GM19328 (cell line): ENCODE results near the gene DCX.
"Not testable (repeated sequence)": the region's sequence is repeated elsewhere in the genome, so short reads cannot be mapped to it uniquely, and the experiment has no call there.

Experiments
- ATAC-seq: cut with Tn5 transposase; IDR thresholded peaks from one replicate; pipeline ENCODE4 v1.9.1; 2021; ENCODE audit warnings: mild to moderate bottlenecking, moderate library complexity; ENCODE audit not compliant: unreplicated experiment

Gene DCX

DNA sequence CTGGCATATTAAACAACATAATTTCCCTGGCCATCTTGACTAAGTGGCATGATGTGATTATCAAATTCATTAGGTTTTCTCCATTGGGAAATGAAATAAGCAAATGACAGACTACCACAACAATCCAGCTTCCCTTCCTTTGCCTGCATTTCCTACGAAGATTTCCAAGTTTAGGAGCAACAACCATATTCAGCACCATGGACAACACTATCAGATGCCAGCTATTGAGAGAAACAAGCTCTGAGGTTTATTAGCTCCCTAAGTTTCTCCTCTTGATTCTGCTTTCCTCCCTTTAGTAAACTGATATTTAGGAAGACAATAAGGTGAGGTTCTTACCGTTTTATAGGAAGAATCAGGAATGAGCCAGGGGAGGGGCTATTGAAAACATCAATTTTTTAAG, 36.2 kb downstream of the DCX start:
- ATAC-seq: no peak

- no peak for ATAC-seq
These were observed 39.9 kb downstream of the DCX start for GRCh38 chrX:111372086-111372485.

DNA sequence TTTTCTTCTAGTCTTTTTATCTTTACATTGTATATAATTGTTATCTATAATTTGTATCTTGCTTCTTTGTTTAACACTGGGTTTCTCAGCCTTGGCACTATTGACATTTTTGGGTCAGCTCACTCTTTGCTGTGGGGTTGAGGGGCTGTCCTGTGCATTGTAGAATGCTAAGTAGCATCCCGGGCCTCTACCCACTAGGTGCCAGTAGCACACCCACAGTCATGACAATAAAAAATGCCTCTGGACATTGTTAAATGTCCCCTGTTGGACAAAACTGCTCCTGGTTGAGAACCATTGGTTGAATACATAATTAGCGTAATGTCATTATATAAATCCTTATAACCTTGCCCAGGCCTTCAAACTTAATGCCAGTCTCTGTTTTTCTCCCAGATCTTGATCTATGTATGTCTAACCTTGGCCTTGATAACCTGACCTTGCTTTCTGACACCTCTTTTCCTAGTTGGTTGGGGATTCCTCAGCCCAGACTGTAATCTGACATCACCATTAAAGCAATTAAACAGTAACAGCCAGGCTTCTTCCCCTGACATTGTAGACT, 46.1 kb downstream of the DCX start:
- ATAC-seq: no peak

DNA sequence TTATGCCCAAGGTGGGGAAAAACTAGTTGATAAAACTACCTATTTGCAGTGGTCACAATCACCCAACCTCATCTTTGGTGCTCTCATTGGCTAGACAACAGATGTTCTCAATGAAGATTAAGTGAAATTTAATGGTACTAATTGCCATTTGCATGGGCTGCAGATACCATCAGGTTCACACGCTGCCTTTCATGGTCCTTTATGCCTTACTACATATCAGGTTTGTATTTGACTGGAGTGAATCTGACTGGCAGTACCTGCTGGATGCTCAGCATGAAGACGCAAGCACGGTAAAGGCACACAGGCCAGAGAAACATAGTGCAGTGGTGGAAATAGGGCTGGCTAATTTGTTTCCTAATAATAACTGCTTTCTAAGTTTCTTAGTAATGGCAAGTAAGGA, 48.3 kb downstream of the DCX start:
- no peak for ATAC-seq

- ATAC-seq: no peak
These were observed 50.2 kb downstream of the DCX start for GRCh38 chrX:111361751-111362150.

DNA sequence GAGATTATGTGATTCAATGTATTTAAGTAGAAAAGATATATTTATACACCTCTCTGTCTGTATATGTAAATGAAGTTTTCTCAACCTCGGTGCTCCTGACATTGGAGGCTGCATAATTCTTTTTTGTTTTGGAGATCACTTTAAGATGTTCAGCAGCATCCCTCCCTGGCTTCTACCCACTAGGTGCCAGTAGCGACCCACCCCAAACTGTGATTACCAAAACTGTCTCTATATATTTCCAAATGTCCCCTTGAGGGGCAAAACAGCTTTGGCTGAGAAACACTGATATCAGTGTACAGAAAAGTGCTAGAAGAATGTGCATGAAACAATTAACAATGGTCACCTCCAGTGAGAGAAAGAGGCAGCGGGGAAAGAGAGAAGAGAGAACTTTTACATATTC, 51.2 kb downstream of the DCX start:
- no peak for ATAC-seq

DNA sequence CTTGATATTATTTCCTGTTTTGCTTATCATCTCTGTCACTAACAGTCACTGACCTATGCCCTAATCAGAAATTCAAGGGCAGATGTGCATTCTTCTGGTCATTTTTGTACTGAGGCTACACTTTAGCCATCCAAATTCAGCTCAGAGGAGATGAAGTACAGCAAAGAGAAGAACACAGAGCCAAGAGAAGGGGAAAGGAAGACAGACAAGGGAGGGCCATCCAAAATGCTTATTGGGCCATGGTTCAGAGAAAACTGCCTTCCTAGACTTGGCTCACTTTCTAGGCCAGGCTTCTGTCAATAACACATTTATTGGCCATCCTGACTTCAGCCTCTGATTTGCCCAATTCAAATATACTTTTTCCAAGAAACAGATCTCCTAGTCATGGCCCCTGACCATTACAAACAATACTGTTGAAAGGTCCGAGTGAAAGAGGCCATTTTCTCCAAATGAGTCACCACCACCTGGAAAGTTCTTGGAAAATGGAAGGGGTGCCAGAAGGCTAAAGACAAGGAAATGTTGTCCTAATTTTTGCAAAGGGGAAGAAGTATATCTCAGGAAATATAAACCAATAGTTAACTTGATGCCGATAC, 56.4 kb downstream of the DCX start:
- no peak for ATAC-seq

DNA sequence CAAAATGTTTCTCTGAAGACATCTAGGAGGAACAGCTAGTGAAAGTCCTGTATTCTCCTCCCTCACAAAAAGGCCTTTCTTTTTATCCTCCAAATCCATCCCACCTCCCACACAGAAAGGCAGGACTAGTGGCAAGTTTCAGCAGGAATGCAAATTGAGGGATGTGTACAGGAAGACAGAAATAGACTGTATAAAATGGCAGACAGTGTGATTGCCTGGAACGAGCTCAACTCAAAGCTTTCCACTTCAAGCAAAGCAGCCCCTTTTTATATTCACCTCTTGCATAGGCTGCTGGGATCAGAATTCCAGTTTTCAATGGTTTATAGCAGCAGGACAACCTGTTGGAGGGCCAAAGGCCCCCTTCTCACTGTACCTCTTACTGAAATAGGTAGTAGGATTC, 57.5 kb downstream of the DCX start:
- no peak for ATAC-seq

DNA sequence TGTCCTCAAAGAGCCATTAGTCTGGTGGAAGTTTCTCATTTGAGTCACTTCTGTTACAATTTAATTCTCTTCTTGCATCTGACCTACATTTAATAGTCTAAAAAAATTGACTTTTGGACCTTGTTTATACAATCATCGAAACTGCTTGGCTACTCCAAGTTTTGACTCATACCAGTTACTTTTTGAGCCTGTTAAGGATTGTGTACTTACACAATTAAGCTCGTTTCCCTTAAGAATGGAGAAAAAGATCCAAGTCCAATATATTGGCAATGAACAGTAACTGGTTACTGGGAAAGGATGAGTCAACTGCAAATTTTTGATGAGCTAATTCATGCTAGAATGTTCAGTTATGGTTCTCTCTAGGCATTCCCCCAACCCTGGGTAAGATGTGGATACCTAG, 58.2 kb downstream of the DCX start:
- no peak for ATAC-seq

GRCh38 chrX:111352424-111352823, 59.6 kb downstream of the DCX start:
- no peak for ATAC-seq

GRCh38 chrX:111349934-111350333, 62.1 kb downstream of the DCX start:
- ATAC-seq: no peak

DNA sequence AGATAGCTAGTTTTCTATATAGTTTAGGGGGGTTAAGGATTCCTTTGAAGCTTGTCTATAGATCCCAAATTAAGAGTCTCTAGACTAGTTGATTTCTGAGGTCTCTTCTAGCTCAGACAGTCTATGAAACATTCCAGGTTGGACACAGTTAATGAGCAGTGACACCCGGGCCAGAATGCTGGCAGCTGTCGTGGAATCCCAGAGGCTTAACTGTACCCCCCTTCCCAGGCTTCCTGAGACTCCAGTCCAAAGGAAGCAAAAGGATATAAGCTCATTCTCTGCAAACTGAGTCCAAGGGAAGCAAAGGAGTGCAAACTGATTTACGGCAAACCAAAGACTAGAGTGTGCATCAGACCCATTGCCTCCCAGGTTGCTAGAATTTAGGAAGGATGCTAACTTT, 62.9 kb downstream of the DCX start:
- ATAC-seq: no peak

DNA sequence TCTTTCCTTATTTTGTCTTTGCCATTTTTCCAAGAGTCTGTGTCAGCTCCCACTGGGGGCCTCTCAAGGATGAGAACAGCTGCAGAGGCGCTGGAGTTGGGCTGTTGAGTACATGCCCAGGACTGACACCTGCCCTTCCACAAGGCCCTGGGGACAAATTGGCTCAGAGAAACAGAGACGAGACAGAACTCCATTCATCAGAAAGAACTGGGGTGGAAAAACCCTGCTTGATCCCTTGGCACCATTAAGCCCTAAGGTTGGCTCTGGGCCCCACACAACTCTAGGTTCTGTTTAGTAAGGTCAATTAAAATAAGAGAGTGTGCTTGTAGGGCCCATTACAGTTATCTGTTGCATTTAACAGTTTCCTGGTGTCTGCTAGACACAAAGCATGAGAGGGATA, 63.6 kb downstream of the DCX start:
- no peak for ATAC-seq

GRCh38 chrX:111346150-111346549, 65.8 kb downstream of the DCX start:
- ATAC-seq: not testable (repeated sequence)

DNA sequence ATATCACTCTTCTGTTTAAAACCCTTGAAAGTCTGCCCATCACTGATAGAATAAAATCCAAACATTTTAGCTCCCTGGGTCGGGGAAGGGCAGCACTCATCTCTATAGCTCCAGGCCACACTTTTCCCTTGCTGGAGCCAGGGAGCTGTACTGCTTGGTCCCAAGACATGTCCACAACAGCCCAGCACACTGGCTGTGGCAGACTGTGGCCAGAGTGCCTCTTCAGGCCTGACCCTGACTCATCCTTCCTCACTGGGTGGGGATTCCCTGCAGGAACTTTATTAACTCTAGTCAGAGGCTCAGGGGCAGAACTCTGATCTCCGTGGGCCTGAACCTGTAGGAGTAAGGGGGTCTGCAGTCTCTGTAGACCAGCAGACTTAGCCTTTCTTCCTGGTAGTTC, 71.9 kb downstream of the DCX start:
- ATAC-seq: no peak

DNA sequence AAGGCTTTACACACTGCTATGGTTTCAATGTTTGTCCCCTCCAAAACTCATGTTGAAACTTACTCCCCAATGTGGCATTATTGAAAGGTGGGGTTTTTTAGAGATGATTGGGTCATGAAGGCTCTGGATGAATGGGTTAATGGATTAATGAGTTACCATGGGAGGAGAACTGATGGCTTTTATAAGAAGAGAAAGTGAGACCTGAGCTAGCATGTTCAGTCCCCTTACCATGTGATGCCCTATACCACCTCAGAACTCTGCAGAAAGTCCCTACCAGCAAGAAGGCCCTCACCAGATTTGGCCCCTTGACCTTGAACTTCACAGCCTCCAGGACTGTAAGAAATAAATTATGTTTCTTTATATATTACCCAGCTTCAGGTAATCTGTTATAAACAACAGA, 72.8 kb downstream of the DCX start:
- ATAC-seq: no peak

DNA sequence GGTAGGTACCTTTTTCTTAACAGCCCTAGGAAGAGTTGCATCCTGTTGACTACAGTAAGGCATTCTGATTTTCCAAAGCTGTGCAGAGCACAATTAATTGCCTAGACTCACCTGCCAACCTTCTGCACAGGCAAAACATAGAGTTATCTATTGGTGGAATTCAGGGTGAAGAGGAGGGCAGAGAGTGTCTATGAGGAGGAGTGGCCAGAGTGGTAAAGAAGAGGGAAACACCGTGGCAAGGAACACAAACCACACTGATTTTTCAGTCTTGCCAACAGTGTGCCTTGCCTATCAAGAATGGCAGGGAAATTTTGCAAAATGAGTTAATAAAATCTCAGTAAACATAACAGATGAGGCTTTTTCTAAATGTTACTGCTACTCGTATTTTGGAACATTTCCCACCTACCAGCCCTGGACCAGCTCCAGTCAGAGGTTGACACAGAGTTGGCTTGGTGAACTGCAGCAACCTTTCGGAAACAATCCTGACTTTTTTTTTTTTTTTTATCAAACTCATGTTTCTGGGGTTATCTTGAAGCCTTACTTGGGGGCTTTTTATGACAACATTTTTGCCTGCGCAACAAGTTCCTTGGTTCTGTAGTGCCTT, 73.8 kb downstream of the DCX start:
- ATAC-seq: no peak

DNA sequence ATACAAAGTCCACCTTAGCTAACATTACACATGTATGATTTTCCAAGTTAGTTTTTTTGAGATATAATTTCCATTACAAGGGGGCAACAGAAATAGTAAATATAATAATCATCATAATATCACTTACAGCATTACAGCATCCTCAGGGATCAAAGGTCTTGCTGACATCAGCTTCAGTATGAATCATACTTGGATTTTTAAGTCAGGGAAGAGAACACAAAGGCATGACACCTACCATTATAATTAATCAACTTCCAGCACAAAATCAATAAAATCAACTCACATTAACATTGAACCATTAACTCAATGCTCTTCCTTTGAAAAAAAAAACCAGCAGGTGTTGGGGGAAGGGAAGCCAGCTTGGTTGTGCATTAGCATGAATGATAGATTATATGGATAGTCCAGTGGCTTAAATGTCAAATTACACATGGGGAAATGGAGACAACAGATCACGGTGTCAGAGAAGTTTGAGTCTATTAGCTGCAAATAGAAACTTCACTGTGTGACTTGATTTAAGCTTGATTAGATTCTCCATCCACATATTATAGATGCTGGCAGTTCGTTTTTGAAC, 74.8 kb downstream of the DCX start:
- ATAC-seq: no peak

DNA sequence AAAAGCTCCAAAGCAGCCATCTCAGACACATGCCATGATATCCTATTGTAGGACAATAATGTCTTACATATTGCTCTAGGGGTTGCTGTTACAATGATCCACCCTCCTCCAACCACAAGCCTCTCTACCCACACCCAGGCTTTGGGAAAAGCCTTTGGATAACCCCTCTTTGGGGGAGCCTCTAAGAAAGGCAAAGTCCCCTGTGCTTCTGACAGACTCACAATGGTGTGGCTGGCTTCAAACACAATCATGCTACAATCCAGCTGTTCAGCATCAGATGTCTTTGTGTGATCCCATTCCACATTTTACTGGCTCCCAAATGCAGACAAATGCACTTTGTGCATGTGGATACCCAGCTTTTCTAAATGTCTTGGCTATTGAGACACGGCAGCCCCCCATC, 75.9 kb downstream of the DCX start:
- no peak for ATAC-seq

- ATAC-seq: no peak
These were observed 82.6 kb downstream of the DCX start for GRCh38 chrX:111329370-111329769.

DNA sequence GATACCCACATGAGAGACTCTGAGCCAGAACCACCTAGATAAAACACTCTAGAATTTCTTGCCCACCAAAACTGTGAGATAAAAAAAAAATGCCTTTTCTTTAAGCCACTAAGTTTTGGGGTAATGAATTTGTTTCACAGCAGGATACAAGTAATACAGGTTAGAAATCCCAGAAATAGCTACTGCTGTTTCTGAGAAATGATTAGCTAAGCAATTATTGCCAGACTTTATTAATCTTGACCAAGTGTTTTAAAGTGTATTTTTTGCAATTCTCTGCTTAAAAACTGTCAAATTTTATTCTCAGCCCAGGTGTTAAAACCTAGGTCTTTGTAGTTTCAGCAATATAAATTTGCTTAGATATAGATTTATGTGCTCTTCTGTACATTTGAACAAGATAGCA, 83.1 kb downstream of the DCX start:
- no peak for ATAC-seq

DNA sequence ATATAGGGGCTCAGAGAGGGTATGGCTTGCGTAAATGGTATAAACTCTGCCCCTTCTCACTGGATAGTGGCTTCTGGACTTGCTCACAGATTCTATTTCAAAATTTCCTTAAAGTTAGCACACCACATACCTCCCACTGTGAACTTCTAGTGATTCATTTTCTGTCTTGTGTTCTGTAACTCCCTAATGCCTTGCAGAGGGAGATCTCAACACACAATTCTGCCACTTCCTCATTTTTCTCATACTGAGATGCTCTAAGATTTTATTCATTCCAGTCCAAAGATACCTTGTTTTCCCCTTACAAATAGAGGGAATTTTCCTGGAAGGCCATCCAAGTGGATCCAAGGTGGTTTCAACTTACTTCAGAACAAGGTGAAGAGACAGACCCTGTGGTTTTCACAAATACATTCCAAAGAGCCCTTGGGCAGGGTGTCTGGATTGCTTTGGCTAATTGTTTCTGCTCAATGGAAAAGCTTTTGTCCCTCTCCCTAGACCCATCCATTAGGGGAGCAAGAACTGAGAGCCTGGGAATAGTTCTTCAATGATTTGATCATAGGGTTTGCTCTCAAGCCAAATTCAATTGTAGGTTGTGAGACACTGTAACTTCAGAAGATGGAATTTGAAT, 89.6 kb downstream of the DCX start:
- no peak for ATAC-seq
